Measurements from ENCODE around the gene GALR3.

DNA sequence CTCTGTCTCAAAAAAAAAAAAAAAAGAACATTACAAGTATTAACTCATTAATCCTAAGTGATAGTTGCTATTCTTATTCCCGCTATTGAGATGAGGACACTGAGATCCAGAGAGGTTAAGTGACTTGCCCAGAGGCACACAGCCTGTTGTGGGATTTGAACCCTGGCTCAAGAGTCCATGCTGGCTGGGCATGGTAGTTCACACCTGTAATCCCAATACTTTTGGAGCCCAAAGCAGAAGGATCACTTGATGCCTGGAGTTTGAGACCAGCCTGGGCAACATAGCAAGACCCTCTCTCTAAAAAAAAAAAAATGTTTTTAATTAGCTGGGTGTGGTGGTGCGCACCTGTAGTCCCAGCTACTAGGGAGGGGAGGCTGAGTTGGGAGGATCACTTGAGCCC, 11.3 kb upstream of the GALR3 start:
- TF ChIP-seq CTCF (IDR thresholded peaks at IDR 0.05) (no peak), POLR2A (IDR thresholded peaks at IDR 0.05) (no peak)

Measured in uterus (tissue), 2 donors.